GM12878 (cell line): ENCODE data around the gene SLU7. TPM values are rescaled to one million over a fixed set of nuclear protein-coding genes. Genes with fewer than 3 reads are reported as not detected.

Source experiments
- BRCA1 ChIP-seq: IDR thresholded peaks from 2 replicates; pipeline ENCODE4 v1.6.1; 2011; ENCODE audit warnings: low read depth, low read length, improper control_type of control experiment
- CBX5 ChIP-seq: sonication (generic); IDR thresholded peaks from 2 replicates; pipeline ENCODE4 v1.6.1; 2016; ENCODE audit warnings: low read depth, moderate library complexity, mild to moderate bottlenecking, inconsistent platforms
- CUX1 ChIP-seq: IDR thresholded peaks from 2 replicates; pipeline ENCODE4 v1.6.1; 2012; ENCODE audit warnings: improper control_type of control experiment, low read depth, low read length; ENCODE audit not compliant: insufficient replicate concordance
- EGR1 ChIP-seq, 2 experiments: IDR thresholded peaks; 1 replicate in 1 of 2; 2 replicates in 1 of 2; pipeline ENCODE4 v1.6.1; 2011 to 2012; ENCODE audit warnings: low read depth in 2 of 2, low read length in 2 of 2, borderline replicate concordance in 1 of 2, mild to moderate bottlenecking in 1 of 2, moderate library complexity in 1 of 2
- ESRRA ChIP-seq: IDR thresholded peaks from 2 replicates; pipeline ENCODE4 v1.6.1; 2012; ENCODE audit warnings: mild to moderate bottlenecking, low read length, improper control_type of control experiment
- FOXK2 ChIP-seq: fragments of 450-650 bp; IDR thresholded peaks from 2 replicates; pipeline ENCODE4 v1.6.1; 2017; ENCODE audit warnings: mild to moderate bottlenecking, moderate library complexity
- MAX ChIP-seq: IDR thresholded peaks from 2 replicates; pipeline ENCODE4 v1.6.1; 2012; ENCODE audit warnings: low read depth, low read length, improper control_type of control experiment
- MEF2A ChIP-seq: IDR thresholded peaks from 2 replicates; pipeline ENCODE4 v1.6.1; 2011; ENCODE audit warnings: low read depth, mild to moderate bottlenecking, low read length, moderate library complexity; ENCODE audit not compliant: insufficient read depth
- MYC ChIP-seq: IDR thresholded peaks from 2 replicates; pipeline ENCODE4 v1.6.1; 2011; ENCODE audit warnings: mild to moderate bottlenecking, low read length, moderate library complexity, inconsistent platforms; ENCODE audit not compliant: insufficient read depth, insufficient replicate concordance, insufficient read length, severe bottlenecking
- NBN ChIP-seq: fragments of 450-650 bp; IDR thresholded peaks from 2 replicates; pipeline ENCODE4 v1.6.1; 2016
- NRF1 ChIP-seq: conservative IDR thresholded peaks from 2 replicates; pipeline ENCODE4 v1.6.1; 2011; ENCODE audit warnings: mild to moderate bottlenecking, low read depth, low read length, improper control_type of control experiment
- PML ChIP-seq: IDR thresholded peaks from 2 replicates; pipeline ENCODE4 v1.6.1; 2012; ENCODE audit warnings: low read length, inconsistent platforms
- POU2F2 ChIP-seq: IDR thresholded peaks from 3 replicates; pipeline ENCODE4 v1.6.1; 2011; ENCODE audit warnings: low read depth, mild to moderate bottlenecking, low read length, borderline replicate concordance
- ZBTB11 ChIP-seq: fragments of 450-650 bp; formaldehyde crosslinking; IDR thresholded peaks from 2 replicates; pipeline ENCODE4 v1.5.0; 2022; ENCODE audit warnings: mild to moderate bottlenecking, missing genetic modification characterization
- ZZZ3 ChIP-seq: IDR thresholded peaks from 2 replicates; pipeline ENCODE4 v1.6.1; 2011; ENCODE audit warnings: low read depth; ENCODE audit not compliant: control insufficient read depth, insufficient read length
- polyA plus RNA-seq, 11 experiments: library from polyadenylated mRNA; depleted of rRNA in 4 of 11; unstranded in 6 of 11; stranded (reverse) in 5 of 11; fragments of >200 nt; fragmentation: Nextera tagmentation in 4 of 11; fragmentation: Illumina TruSeq in 1 of 11; extraction: Ambion mirVana in 4 of 11; extraction: Trizol in 1 of 11; gene quantifications; 1 replicate in 1 of 11; 2 replicates in 10 of 11; pipeline versions ENCODE4 v1.2.1 to v1.2.3, GENCODE V29; 2011 to 2016; ENCODE audit warnings: inconsistent platforms in 2 of 11, missing spikeins in 2 of 11, low read depth in 1 of 11
- total RNA-seq, 4 experiments: library from RNA; depleted of rRNA in 3 of 4; stranded (reverse); fragments of >200 nt in 3 of 4; fragmentation: Illumina TruSeq in 1 of 4; extraction: Trizol in 1 of 4; gene quantifications; 2 replicates each; pipeline versions ENCODE4 v1.2.1 to v1.2.3, GENCODE V29; 2013 to 2021

The SLU7 gene
- total and polyA plus RNA-seq, 10 of the 15 experiments (the other 5 are each of a cell fraction or from before 2014, with no cell fraction given): 32.7 to 55.2 (median 46.6) TPM

- TF ChIP-seq PML (peak; percentile 88), MYC (no peak), ESRRA (no peak), ZZZ3 (no peak), BRCA1 (peak; percentile 78), MEF2A (peak; percentile 75), POU2F2 (0 out of 3 replicates have a peak, but pooled peaks have one; percentile 15), MAX (no peak; the same call in 1 of the 2 replicates), FOXK2 (no peak), NBN (peak; percentile 97), ZBTB11 (CRISPR knock-in tag) (no peak), EGR1 (IDR thresholded peaks at IDR 0.05; ENCODE audit: borderline replicate concordance in 1 of 2, low read depth in 2 of 2, low read length in 2 of 2) (peak in 1 of 2 experiments; percentile 95; a peak in 2 of 3 replicates), NRF1 (peak; percentile 68), CBX5 (no peak), CUX1 (no peak)
Observed at GRCh38 chr5:160418561-160419457, at the start of gene SLU7 (continued).
